Cerebellar nuclear complex (tissue), 1 donor: ENCODE results near the gene FN3KRP.
"Not testable (repeated sequence)": the region's sequence is repeated elsewhere in the genome, so short reads cannot be mapped to it uniquely, and the experiment has no call there.

Source experiments
- DNase-seq, 2 experiments: peaks; one replicate each; lab custom pipeline; 2025; lab: John Stamatoyannopoulos, UW

FN3KRP gene

GRCh38 chr17:82743344-82744219 lies 27.1 kb downstream of the FN3KRP start:
- no peak for DNase-seq

GRCh38 chr17:82744736-82745135 lies 28.2 kb downstream of the FN3KRP start:
- DNase-seq, result not testable (repeated sequence)

GRCh38 chr17:82745524-82745923 lies 29.0 kb downstream of the FN3KRP start:
- DNase-seq, result no peak

GRCh38 chr17:82748756-82749155 lies 32.2 kb downstream of the FN3KRP start:
- DNase-seq, result no peak

- no peak for DNase-seq
Measured at GRCh38 chr17:82750241-82750908, 33.9 kb downstream of the FN3KRP start.

- no peak for DNase-seq
Measured at GRCh38 chr17:82751171-82751570, 34.7 kb downstream of the FN3KRP start.

- DNase-seq, result peak; percentile 64 to 67
Measured at GRCh38 chr17:82751571-82752370, 35.3 kb downstream of the FN3KRP start, which contains the start of gene TBCD. TBCD (plus strand) TSS chr17:82752065; CDS start chr17:82752194, 129 bp downstream.

- no peak for DNase-seq
Measured at GRCh38 chr17:82752371-82753200, 36.1 kb downstream of the FN3KRP start.

- DNase-seq, result no peak
Measured at GRCh38 chr17:82753201-82753464, 36.6 kb downstream of the FN3KRP start.

- DNase-seq, result no peak
Measured at GRCh38 chr17:82754297-82755208, 38.0 kb downstream of the FN3KRP start.

GRCh38 chr17:82756166-82756565 lies 39.7 kb downstream of the FN3KRP start:
- no peak for DNase-seq

GRCh38 chr17:82765371-82765770 lies 48.9 kb downstream of the FN3KRP start:
- no peak for DNase-seq

- no peak for DNase-seq
Measured at GRCh38 chr17:82767041-82767754, 50.7 kb downstream of the FN3KRP start.

- no peak for DNase-seq
Measured at GRCh38 chr17:82769041-82769440, 52.5 kb downstream of the FN3KRP start.

GRCh38 chr17:82772026-82772425 lies 55.5 kb downstream of the FN3KRP start:
- no peak for DNase-seq

- not testable (repeated sequence) for DNase-seq
Measured at GRCh38 chr17:82774456-82774855, 58.0 kb downstream of the FN3KRP start.

GRCh38 chr17:82775001-82775823 lies 58.7 kb downstream of the FN3KRP start:
- peak in 1 of 2 experiments; percentile 29 for DNase-seq

- DNase-seq, result no peak
Measured at GRCh38 chr17:82776454-82776853, 59.9 kb downstream of the FN3KRP start.
